Measurements from ENCODE around the gene EFCAB6.

The EFCAB6 gene

GRCh38 chr22:43637275-43638260 is 174.5 kb downstream of the EFCAB6 start:
- H3K27ac Mint-ChIP-seq = no peak overlapping the region
- H3K36me3 Mint-ChIP-seq (ENCODE audit: low read depth) = no peaks in the 10 kb centered on the region
- H3K4me1 Mint-ChIP-seq (ENCODE audit: low read depth) = no peaks in the 10 kb centered on the region
- peaks cover 14% of the 10 kb centered on the region for H3K9me3 Mint-ChIP-seq
- peaks cover 3% of the 10 kb centered on the region for H3K27me3 Mint-ChIP-seq
- no peak overlapping the region for H3K4me3 Mint-ChIP-seq
- intact Hi-C loops (cut with micrococcal nuclease) = no loop called here

DNA sequence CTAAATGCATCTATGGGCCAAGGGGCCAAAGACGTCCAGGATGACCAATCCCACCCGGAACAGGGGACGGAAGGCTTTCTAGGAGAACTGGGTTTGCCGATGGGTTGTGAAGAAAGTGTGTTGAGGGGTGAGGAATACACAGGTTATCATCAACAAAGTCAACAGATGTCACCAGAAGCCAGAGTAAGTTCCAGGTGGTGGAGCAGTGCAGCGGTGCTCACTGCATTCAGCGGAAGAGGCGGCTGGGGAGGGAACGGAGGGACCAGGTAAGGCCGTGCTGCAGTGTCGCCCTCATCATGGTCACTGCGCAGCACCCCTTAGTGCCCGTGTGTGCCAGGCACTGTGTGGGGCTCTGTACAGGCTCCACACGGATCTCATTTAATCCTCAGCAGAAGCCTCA is 176.0 kb downstream of the EFCAB6 start:
- no peaks in the 10 kb centered on the region for H3K36me3 Mint-ChIP-seq (ENCODE audit: low read depth)
- H3K27ac Mint-ChIP-seq = no peak overlapping the region
- H3K4me3 Mint-ChIP-seq = no peak overlapping the region
- H3K27me3 Mint-ChIP-seq = peaks cover 2% of the 10 kb centered on the region
- H3K4me1 Mint-ChIP-seq (ENCODE audit: low read depth) = no peaks in the 10 kb centered on the region
- peaks cover 14% of the 10 kb centered on the region for H3K9me3 Mint-ChIP-seq
- intact Hi-C loops (cut with micrococcal nuclease) = no loop called here

GRCh38 chr22:43635101-43635500 is 177.0 kb downstream of the EFCAB6 start:
- Mint-ChIP-seq H3K4me3 (no peak overlapping the region), H3K27ac (no peak overlapping the region), H3K36me3 (ENCODE audit: low read depth) (no peaks in the 10 kb centered on the region), H3K27me3 (peaks cover 2% of the 10 kb centered on the region), H3K9me3 (peaks cover 14% of the 10 kb centered on the region), H3K4me1 (ENCODE audit: low read depth) (no peaks in the 10 kb centered on the region)
- intact Hi-C loops (cut with micrococcal nuclease) = no loop called here

DNA sequence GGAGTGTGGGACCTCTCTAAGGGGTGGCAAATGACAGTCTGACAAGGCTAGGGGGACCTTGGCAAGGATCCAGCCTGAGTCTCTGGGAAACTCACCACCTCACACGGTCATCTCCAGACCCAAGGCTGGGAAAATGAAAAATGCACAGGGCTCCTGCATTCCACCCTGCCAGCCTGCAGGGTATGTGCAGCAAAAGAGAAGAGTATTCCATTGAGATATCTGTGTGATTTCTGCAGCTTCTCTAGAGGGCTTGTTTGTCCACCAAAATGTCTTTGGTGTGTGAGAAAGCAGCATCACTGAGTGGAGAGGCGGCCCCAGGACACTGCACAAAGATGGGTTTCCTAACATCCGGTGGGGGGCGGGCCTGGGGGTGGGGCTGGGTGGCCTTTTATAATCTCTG is 177.8 kb downstream of the EFCAB6 start:
- intact Hi-C loops (cut with micrococcal nuclease) = no loop called here
- Mint-ChIP-seq H3K9me3 (peaks cover 6% of the 10 kb centered on the region), H3K27me3 (no peaks in the 10 kb centered on the region), H3K36me3 (ENCODE audit: low read depth) (no peaks in the 10 kb centered on the region), H3K4me1 (ENCODE audit: low read depth) (no peaks in the 10 kb centered on the region), H3K4me3 (no peak overlapping the region), H3K27ac (no peak overlapping the region)

DNA sequence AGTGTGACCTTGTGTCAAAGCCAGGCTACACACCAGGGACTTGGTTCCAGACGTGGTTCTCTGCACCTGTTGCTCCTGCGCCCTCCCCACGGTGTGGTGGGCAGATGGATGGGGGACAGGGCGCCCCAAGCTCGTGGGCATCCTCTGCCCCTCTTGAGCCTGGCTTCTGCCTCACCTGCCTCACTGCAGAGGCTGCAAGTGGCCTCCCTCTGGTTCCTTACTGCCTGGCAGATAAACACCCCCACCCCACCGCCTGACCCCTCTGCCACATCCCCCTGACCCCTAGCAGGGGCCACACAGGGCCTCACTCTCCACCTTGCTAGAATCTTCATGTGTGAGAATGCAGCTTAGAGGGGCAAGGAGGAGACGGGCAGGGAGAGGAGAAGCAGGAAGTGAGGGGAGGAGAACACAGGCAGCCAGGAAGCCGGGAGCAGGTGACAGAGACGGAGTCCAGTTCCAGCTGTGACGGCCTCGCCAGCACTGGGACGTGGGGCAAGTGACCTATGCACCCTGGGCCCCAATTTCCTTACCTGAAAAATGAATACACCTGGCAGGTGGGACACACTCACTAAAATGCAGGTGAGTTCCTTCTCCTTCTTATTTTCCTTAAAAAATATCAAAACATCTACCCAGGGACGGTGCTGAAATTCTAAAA is 178.3 kb downstream of the EFCAB6 start:
- Mint-ChIP-seq H3K36me3 (ENCODE audit: low read depth) (no peaks in the 10 kb centered on the region), H3K4me1 (ENCODE audit: low read depth) (no peaks in the 10 kb centered on the region), H3K9me3 (peaks cover under 1% of the 10 kb centered on the region), H3K27ac (no peak overlapping the region), H3K4me3 (no peak overlapping the region), H3K27me3 (no peaks in the 10 kb centered on the region)
- intact Hi-C loops (cut with micrococcal nuclease) = no loop called here

- H3K27me3 Mint-ChIP-seq = no peaks in the 10 kb centered on the region
- H3K4me3 Mint-ChIP-seq = no peak overlapping the region
- no peaks in the 10 kb centered on the region for H3K4me1 Mint-ChIP-seq (ENCODE audit: low read depth)
- H3K27ac Mint-ChIP-seq = no peak overlapping the region
- intact Hi-C loops (cut with micrococcal nuclease) = no loop called here
- H3K9me3 Mint-ChIP-seq = no peaks in the 10 kb centered on the region
- no peaks in the 10 kb centered on the region for H3K36me3 Mint-ChIP-seq (ENCODE audit: low read depth)
These were observed 180.3 kb downstream of the EFCAB6 start for GRCh38 chr22:43631846-43632245.

DNA sequence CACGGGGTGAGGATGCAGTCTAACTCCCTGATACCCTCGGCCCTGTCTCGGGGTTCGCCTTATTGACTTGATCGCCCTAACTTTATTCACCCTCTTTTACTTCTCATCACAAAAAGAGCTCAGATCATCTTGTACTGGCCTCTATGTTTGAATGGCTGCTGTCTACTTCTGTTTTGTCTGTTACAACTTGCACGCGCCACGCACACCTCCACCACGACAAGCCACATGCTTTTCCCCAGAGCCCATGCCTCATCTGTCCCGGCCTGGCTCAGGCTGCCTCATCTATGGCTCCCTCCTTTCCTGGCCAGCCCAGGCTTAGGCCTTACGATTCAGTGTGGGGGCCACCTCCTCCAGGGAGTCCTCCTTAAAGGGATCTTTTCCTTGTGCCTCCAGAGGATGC is 180.9 kb downstream of the EFCAB6 start:
- Mint-ChIP-seq H3K9me3 (no peaks in the 10 kb centered on the region), H3K4me1 (ENCODE audit: low read depth) (no peaks in the 10 kb centered on the region), H3K36me3 (ENCODE audit: low read depth) (no peaks in the 10 kb centered on the region), H3K4me3 (no peak overlapping the region), H3K27me3 (no peaks in the 10 kb centered on the region), H3K27ac (no peak overlapping the region)
- intact Hi-C loops (cut with micrococcal nuclease) = no loop called here

DNA sequence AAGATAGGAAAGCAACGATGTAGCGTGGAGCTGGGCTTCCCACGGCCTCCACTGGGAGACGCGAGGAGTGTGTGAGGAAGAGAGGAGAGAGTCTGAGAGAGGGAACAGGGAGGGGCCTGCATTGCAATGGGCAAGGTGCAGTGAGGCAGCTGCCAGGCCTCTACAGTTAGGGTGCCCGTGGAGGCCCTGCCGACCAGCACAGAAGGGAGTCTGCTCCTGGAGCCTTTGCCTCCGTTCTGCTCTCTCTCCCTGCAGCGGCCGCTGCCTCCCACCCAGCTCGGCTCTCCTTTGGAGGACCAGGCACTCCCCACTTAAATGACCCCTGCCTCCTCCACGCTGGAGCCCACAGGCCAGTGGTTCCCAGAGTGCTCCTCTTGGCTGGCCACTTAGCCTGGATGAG is 181.7 kb downstream of the EFCAB6 start:
- intact Hi-C loops (cut with micrococcal nuclease) = no loop called here

GRCh38 chr22:43628250-43628649 is 183.9 kb downstream of the EFCAB6 start:
- no peaks in the 10 kb centered on the region for H3K27me3 Mint-ChIP-seq
- no peaks in the 10 kb centered on the region for H3K36me3 Mint-ChIP-seq (ENCODE audit: low read depth)
- H3K9me3 Mint-ChIP-seq = no peaks in the 10 kb centered on the region
- intact Hi-C loops (cut with micrococcal nuclease) = no loop called here
- no peak overlapping the region for H3K4me3 Mint-ChIP-seq
- no peaks in the 10 kb centered on the region for H3K4me1 Mint-ChIP-seq (ENCODE audit: low read depth)
- no peak overlapping the region for H3K27ac Mint-ChIP-seq

More for the DNA sequence above, 181.7 kb downstream of the EFCAB6 start:
- no peak overlapping the region for H3K27ac Mint-ChIP-seq
- H3K36me3 Mint-ChIP-seq (ENCODE audit: low read depth) = no peaks in the 10 kb centered on the region
- H3K4me3 Mint-ChIP-seq = no peak overlapping the region
- H3K9me3 Mint-ChIP-seq = no peaks in the 10 kb centered on the region
- H3K4me1 Mint-ChIP-seq (ENCODE audit: low read depth) = no peaks in the 10 kb centered on the region
- no peaks in the 10 kb centered on the region for H3K27me3 Mint-ChIP-seq

DNA sequence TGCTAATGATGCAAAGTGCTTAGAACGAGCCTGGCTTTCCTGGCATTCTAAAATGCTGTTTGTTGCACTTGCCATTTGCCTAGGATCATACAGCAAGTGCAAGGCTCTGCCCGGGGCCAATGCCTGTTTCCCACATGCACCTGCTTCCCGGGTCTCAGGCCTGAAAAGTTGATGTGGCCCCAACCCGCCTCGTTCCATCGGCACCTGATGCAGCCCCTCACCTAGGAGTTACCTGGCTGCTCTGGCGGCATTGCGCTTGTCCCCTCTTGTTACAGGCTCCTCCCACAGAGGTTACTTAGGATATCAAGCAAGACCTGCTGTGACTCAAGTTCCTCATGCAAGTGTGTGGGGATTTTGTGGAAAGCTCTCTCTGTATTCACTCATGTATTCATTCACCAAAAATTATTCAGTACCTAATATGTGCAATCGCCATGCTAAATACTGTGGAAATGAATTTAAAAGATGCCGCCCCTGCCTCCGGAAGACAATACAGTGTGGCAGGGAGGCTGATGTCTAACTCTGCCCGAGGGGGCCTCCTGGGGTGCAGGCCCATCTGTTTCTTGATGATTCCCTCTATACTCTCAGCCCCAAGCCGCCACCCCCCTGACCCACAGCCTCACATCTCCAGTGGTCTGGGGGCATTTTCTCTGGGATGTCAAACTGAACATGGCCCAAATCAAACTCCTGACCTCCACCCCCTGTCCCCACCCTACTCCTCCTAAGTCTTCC is 184.5 kb downstream of the EFCAB6 start:
- no peaks in the 10 kb centered on the region for H3K4me1 Mint-ChIP-seq (ENCODE audit: low read depth)
- intact Hi-C loops (cut with micrococcal nuclease) = no loop called here
- no peaks in the 10 kb centered on the region for H3K9me3 Mint-ChIP-seq
- H3K4me3 Mint-ChIP-seq = no peak overlapping the region
- no peaks in the 10 kb centered on the region for H3K36me3 Mint-ChIP-seq (ENCODE audit: low read depth)
- no peak overlapping the region for H3K27ac Mint-ChIP-seq
- H3K27me3 Mint-ChIP-seq = no peaks in the 10 kb centered on the region

DNA sequence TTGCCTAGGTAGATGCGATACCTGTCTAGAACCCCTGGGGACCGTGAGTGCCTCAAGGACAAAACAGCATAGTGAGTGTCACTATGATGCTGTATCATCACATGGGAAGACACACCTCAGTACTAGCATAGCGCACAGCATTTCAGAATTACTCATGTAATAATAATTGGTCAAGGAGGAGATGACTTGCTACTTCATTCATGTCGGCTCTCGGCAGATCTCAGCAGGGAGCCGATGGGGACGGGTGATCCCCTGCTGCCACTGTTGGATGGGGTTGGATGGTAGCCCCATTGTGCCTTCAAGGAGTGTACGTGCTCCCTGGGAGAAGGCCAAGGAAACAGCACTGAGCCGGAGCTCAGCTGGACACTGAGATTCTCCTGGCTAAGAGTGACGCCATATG is 186.9 kb downstream of the EFCAB6 start:
- peaks cover 2% of the 10 kb centered on the region for H3K9me3 Mint-ChIP-seq
- no peaks in the 10 kb centered on the region for H3K4me1 Mint-ChIP-seq (ENCODE audit: low read depth)
- H3K27me3 Mint-ChIP-seq = no peaks in the 10 kb centered on the region

DNA sequence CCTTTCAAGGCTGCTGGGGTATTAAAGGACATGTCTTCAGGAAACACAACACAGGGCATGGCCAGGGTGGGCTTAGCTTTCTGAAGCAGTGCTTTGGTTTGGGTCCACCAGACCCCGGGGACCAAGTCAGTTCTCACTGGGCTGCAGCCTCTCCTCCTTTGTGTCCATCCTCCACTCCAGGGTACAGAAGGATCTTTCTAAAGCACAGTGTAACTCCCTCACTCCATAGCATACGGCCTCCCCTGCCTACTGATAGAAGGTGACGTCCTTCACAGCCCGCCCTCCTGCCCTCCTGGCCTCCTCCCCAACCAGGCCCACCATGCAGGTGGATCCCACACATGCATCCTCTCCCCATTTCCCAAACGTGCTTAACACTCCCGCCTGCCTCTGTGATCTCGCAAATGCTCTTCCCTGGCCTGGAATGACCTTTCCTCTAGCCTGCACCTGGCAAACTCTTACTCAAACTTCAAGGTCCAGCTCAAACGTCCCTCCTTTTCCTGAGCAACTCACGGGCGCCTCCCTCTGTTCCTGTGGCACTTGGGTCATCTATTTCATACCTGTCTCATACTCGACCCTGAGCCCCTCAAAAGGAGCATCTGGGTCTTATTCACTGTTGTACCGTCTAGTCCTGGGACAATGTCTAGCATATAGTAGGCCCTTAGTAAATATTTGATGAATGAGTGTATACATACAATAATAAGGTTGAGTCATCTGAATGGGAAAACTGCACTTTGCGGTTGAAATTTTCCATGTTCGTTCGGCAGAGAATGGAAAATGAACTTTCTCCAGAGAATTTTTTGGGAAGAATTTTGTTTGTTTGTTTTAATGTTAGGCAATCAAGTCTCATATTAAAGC is 187.7 kb downstream of the EFCAB6 start:
- Mint-ChIP-seq H3K9me3 (peaks cover 9% of the 10 kb centered on the region), H3K27me3 (peaks cover 2% of the 10 kb centered on the region), H3K36me3 (ENCODE audit: low read depth) (no peaks in the 10 kb centered on the region), H3K4me3 (no peak overlapping the region), H3K4me1 (ENCODE audit: low read depth) (no peaks in the 10 kb centered on the region), H3K27ac (no peak overlapping the region)
- intact Hi-C loops (cut with micrococcal nuclease) = no loop called here

More for the DNA sequence above, 186.9 kb downstream of the EFCAB6 start:
- intact Hi-C loops (cut with micrococcal nuclease) = no loop called here
- H3K36me3 Mint-ChIP-seq (ENCODE audit: low read depth) = no peaks in the 10 kb centered on the region
- H3K27ac Mint-ChIP-seq = no peak overlapping the region
- H3K4me3 Mint-ChIP-seq = no peak overlapping the region

- Mint-ChIP-seq H3K9me3 (peaks cover 9% of the 10 kb centered on the region), H3K27ac (no peak overlapping the region), H3K27me3 (peaks cover 2% of the 10 kb centered on the region), H3K4me3 (no peak overlapping the region), H3K36me3 (ENCODE audit: low read depth) (no peaks in the 10 kb centered on the region), H3K4me1 (ENCODE audit: low read depth) (no peaks in the 10 kb centered on the region)
- intact Hi-C loops (cut with micrococcal nuclease) = no loop called here
These were observed 189.2 kb downstream of the EFCAB6 start for GRCh38 chr22:43622886-43623285.
